SJCRH30 (cell line): ENCODE measurements around the gene IQSEC2. TPM values are rescaled to one million over a fixed set of nuclear protein-coding genes. Genes with fewer than 3 reads are reported as not detected.
A peak's percentile ranks its signal among the peaks of the same experiment; 100 is the strongest.

Experiments
- DNase-seq, 2 experiments: peaks; one replicate each; pipeline ENCODE4 v3.0.0-alpha.2; 2015 to 2020
- H3K27ac ChIP-seq: fragments of 250-450 bp; sonication (Bioruptor Pico); 2 replicates; pipeline ENCODE4 v1.5.1; 2020; ENCODE audit warnings: mild to moderate bottlenecking, moderate library complexity
- H3K27me3 ChIP-seq: fragments of 250-450 bp; sonication (Bioruptor Pico); 2 replicates; pipeline ENCODE4 v1.5.1; 2020; ENCODE audit warnings: mild to moderate bottlenecking, moderate library complexity
- H3K36me3 ChIP-seq: fragments of 250-450 bp; sonication (Bioruptor Pico); 2 replicates; pipeline ENCODE4 v1.5.1; 2020; ENCODE audit warnings: mild to moderate bottlenecking, moderate library complexity
- H3K4me1 ChIP-seq: fragments of 250-450 bp; sonication (Bioruptor Pico); 2 replicates; pipeline ENCODE4 v1.5.1; 2020; ENCODE audit warnings: mild to moderate bottlenecking, moderate library complexity
- H3K4me3 ChIP-seq: fragments of 250-450 bp; sonication (Bioruptor Pico); 2 replicates; pipeline ENCODE4 v1.5.1; 2020; ENCODE audit warnings: mild to moderate bottlenecking, moderate library complexity
- H3K9me3 ChIP-seq: fragments of 250-450 bp; sonication (Bioruptor Pico); replicated peaks from 2 replicates; pipeline ENCODE4 v1.5.1; 2020; ENCODE audit warnings: mild to moderate bottlenecking, moderate library complexity
- total RNA-seq: library from RNA; depleted of rRNA; stranded (reverse); fragments of >200 nt; shearing (Covaris generic); gene quantifications from 2 replicates; pipeline ENCODE4 v1.2.3, GENCODE V29; 2014; rRNA removed

IQSEC2 gene
- total RNA-seq, 1 experiment from 2014 or later, result 2.2 TPM

GRCh38 chrX:53223955-53224859 lies 57.2 kb downstream of the IQSEC2 start:
- Histone ChIP-seq H3K27ac (peak overlapping the region; percentile 95), H3K9me3 (no peaks in the 10 kb centered on the region), H3K36me3 (peaks cover 3% of the 10 kb centered on the region; the same call in 1 of the 2 replicates), H3K4me1 (no peaks in the 10 kb centered on the region), H3K4me3 (peak overlapping the region; percentile 89), H3K27me3 (no peaks in the 10 kb centered on the region)
- peak in 1 of 2 experiments; percentile 4 for DNase-seq

- no peak overlapping the region for H3K27ac ChIP-seq
- no peaks in the 10 kb centered on the region for H3K27me3 ChIP-seq
- no peak for DNase-seq
- peaks cover 4% of the 10 kb centered on the region; the same call in 1 of the 2 replicates for H3K36me3 ChIP-seq
- no peaks in the 10 kb centered on the region for H3K4me1 ChIP-seq
- no peaks in the 10 kb centered on the region for H3K9me3 ChIP-seq
- no peak overlapping the region for H3K4me3 ChIP-seq
These were observed 58.2 kb downstream of the IQSEC2 start for GRCh38 chrX:53223068-53223693.

Other genes starting within 250 kb of the IQSEC2 start
- 1.3 TPM in 2 replicates for gene GPR173, start 232.8 kb downstream of the IQSEC2 start, total RNA-seq
- gene TSPYL2, start 199.2 kb downstream of the IQSEC2 start, total RNA-seq, result 9.3 and 11.8 TPM in 2 replicates
- gene KANTR, start 187.4 kb downstream of the IQSEC2 start, total RNA-seq, result 5.7 and 6.7 TPM in 2 replicates
- gene KDM5C, start 56.4 kb downstream of the IQSEC2 start, total RNA-seq, result 38.7 and 48.7 TPM in 2 replicates
- gene SMC1A, start 141.1 kb upstream of the IQSEC2 start, total RNA-seq, result 58.6 and 58.8 TPM in 2 replicates
- gene RIBC1, start 141.3 kb upstream of the IQSEC2 start, total RNA-seq, result 0.32 and 0.33 TPM in 2 replicates
- gene HSD17B10, start 152.8 kb upstream of the IQSEC2 start, total RNA-seq, result 95.4 and 116 TPM in 2 replicates